NCI-H2107 treated with DMSO at 0.1 percent for 48 hours (cell line): ENCODE data around the gene WNK2.

Experiments
- DNase-seq: peaks from one replicate; lab custom pipeline; 2025; ENCODE audit not compliant: unreplicated experiment; lab: John Stamatoyannopoulos, UW

The WNK2 gene

GRCh38 chr9:93253633-93254032, 69.7 kb downstream of the WNK2 start:
- no peak for DNase-seq

- DNase-seq = no peak
These were observed 70.1 kb downstream of the WNK2 start for GRCh38 chr9:93254061-93254481.

- DNase-seq = no peak
These were observed 71.0 kb downstream of the WNK2 start for GRCh38 chr9:93254806-93255493.

GRCh38 chr9:93255494-93255867, 71.5 kb downstream of the WNK2 start:
- no peak for DNase-seq

- DNase-seq = no peak
These were observed 72.3 kb downstream of the WNK2 start for GRCh38 chr9:93255994-93256877.

- no peak for DNase-seq
These were observed 73.2 kb downstream of the WNK2 start for GRCh38 chr9:93256878-93257807.

- no peak for DNase-seq
These were observed 73.9 kb downstream of the WNK2 start for GRCh38 chr9:93257808-93258331.

- DNase-seq = no peak
These were observed 74.5 kb downstream of the WNK2 start for GRCh38 chr9:93258419-93258817.

- DNase-seq = no peak
These were observed 75.0 kb downstream of the WNK2 start for GRCh38 chr9:93258818-93259489.

GRCh38 chr9:93259490-93260262, 75.7 kb downstream of the WNK2 start:
- no peak for DNase-seq

GRCh38 chr9:93260263-93261066, 76.5 kb downstream of the WNK2 start:
- no peak for DNase-seq

- no peak for DNase-seq
These were observed 77.3 kb downstream of the WNK2 start for GRCh38 chr9:93261281-93261680.

- DNase-seq = no peak
These were observed 78.0 kb downstream of the WNK2 start for GRCh38 chr9:93261735-93262523.

- no peak for DNase-seq
These were observed 78.8 kb downstream of the WNK2 start for GRCh38 chr9:93262537-93263310.

GRCh38 chr9:93263334-93264229, 79.6 kb downstream of the WNK2 start:
- no peak for DNase-seq

- no peak for DNase-seq
These were observed 80.6 kb downstream of the WNK2 start for GRCh38 chr9:93264338-93265125.
